Epithelial cell of esophagus (primary cell): ENCODE measurements around the gene TMEM167B.

Source experiments
- DNase-seq: peaks from one replicate; pipeline ENCODE4 v3.0.0; 2010; ENCODE audit warnings: low read depth
- H3K4me3 ChIP-seq: 2 replicates; pipeline ENCODE4 v1.5.1; 2011; ENCODE audit warnings: mild to moderate bottlenecking, low read length, control low read depth
- CTCF ChIP-seq: IDR thresholded peaks from 2 replicates; pipeline ENCODE4 v1.5.1; 2011; ENCODE audit warnings: low read depth, mild to moderate bottlenecking, low read length, control low read depth, inconsistent platforms; ENCODE audit not compliant: insufficient read depth; ENCODE audit errors: missing control alignments

TMEM167B gene

DNA sequence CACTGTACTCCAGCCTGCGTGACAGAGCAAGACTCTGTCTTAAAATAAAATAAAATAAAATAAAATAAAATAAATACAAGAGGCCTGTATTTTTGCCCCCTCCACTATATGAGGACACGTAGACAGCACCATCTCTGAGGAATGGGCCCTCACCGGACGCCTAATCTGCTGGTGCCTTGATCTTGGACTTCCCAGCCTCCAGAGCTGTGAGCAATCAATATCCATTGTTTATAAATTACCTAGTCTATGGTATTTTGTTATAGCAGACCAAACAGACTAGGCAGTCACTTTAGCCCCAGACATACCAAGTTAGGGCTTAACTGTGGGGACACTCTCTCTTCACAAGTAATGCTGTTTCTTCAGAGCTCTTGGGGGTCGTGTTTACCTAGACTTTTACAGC is 29.8 kb downstream of the TMEM167B start:
- TF ChIP-seq CTCF: no peak
- DNase-seq: no peak
- H3K4me3 ChIP-seq: no peak overlapping the region

- H3K4me3 ChIP-seq: no peak overlapping the region
- TF ChIP-seq CTCF: no peak
- DNase-seq: peak; percentile 42
Measured at GRCh38 chr1:109131059-109131458, 40.5 kb downstream of the TMEM167B start.

DNA sequence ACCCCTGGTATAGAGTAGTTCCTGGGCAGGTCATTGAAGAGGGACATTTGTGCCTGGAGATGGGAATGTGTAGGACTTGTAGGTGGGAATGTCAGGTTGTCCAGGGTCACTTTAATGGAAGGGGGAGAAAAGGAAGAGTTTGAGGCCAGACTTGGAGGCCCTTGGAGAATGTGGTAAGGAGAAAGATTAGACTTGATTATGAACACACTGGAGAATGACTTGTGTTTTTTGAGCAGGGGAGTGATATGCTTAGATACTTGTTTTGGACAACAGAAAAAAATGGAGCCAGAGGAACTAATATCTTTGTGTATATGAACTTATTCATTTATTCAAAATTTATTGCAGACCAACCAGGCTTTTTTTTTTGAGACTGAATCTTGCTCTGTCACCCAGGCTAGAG is 41.2 kb downstream of the TMEM167B start:
- no peak for TF ChIP-seq CTCF
- no peak overlapping the region for H3K4me3 ChIP-seq
- no peak for DNase-seq

GRCh38 chr1:109133002-109133706 is 42.6 kb downstream of the TMEM167B start:
- no peak overlapping the region for H3K4me3 ChIP-seq
- DNase-seq: no peak
- no peak for TF ChIP-seq CTCF

DNA sequence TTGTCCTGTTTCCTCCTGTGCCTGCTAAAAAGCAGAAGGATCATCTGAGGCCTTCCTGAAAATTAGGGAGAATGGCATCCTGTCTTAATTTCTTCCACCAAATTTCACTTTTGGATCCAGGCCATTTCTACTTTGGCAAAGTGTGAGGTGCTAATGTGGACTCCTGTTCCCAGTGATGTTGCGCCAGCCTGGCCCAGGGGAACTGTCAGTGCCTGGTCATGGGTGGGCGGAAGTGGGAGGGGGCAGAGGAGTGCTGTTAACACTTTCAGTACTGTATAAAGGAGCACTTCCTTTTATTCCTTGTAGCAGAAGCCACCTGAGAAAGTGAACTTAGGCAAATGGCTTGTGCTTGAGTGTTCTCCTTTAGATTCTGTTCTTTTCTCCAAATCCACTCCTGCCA is 43.3 kb downstream of the TMEM167B start:
- no peak for DNase-seq
- no peak for TF ChIP-seq CTCF
- H3K4me3 ChIP-seq: no peak overlapping the region

DNA sequence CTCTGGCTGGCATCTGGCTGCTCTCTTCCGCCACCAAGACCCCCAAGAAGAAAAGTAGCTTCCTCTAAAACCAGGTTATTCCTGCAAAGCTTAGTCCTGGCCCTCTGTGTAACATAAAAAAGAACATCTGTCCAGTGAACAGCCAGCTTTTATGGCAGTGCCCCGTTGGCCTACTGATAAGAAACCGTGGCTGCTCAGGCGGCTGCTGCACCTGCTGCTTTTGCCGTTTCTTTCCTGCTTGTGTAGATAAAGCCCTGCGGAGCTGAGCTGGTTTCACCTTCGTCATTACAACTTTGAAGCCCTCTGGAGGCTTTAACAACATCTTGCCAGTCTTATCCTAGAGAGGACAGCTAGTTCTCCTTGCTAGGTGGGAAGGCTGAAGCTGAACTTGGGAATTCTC is 43.9 kb downstream of the TMEM167B start:
- DNase-seq: no peak
- no peak for TF ChIP-seq CTCF

DNA sequence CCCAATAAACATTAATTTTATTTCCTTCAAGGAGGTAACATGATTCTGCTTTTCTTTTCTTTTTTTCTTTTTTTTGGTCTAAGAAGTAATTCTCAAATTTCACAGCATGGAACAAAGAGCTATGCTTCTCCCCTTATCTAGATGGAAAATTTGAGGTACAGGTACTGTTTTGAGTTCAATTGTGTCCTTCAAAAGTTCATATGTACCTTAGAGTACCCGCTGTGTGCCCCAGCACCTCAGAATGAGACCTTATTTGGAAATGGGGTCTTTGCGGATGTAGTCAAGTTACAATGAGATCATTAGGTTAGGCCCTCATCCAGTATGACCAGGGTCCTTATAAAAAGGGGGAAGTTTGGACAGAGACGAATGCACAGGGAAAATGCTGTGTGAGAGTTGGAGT is 45.4 kb downstream of the TMEM167B start:
- no peak for DNase-seq
- no peak for TF ChIP-seq CTCF
- H3K4me3 ChIP-seq: no peak overlapping the region

More for the DNA sequence above, 43.9 kb downstream of the TMEM167B start:
- no peak overlapping the region for H3K4me3 ChIP-seq
